HG02840 (cell line): ENCODE measurements around the gene PCDHB8.
"Not testable (repeated sequence)": the region's sequence is repeated elsewhere in the genome, so short reads cannot be mapped to it uniquely, and the experiment has no call there.

Source experiments
- ATAC-seq: cut with Tn5 transposase; IDR thresholded peaks from one replicate; pipeline ENCODE4 v1.9.1; 2021; ENCODE audit warnings: mild to moderate bottlenecking, moderate library complexity, moderate number of reproducible peaks; ENCODE audit not compliant: unreplicated experiment, low FRiP score

The PCDHB8 gene

DNA sequence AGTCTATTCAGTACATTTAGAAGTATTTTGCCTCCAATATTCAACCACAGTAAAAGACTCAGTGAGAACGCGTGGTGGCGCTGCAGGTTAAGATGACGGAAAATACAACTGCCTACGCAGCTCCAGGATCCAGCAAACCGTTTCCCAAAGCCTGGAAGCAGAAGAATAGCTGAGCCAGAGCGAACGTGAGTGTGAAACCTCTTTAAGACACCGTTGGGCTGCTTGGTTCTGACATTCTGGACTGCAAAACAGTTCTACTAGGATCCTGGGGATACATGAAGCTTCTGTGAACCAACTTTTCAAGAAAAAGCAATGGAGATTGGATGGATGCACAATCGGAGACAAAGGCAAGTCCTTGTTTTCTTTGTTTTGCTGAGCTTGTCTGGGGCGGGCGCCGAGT, 4.7 kb downstream of the PCDHB8 start, which contains the start of gene PCDHB16:
Gene PCDHB16 (plus strand): TSS at position 140 of the 400 bp plus-strand sequence. CDS start 173 bp downstream, at position 313.
- no peak for ATAC-seq

DNA sequence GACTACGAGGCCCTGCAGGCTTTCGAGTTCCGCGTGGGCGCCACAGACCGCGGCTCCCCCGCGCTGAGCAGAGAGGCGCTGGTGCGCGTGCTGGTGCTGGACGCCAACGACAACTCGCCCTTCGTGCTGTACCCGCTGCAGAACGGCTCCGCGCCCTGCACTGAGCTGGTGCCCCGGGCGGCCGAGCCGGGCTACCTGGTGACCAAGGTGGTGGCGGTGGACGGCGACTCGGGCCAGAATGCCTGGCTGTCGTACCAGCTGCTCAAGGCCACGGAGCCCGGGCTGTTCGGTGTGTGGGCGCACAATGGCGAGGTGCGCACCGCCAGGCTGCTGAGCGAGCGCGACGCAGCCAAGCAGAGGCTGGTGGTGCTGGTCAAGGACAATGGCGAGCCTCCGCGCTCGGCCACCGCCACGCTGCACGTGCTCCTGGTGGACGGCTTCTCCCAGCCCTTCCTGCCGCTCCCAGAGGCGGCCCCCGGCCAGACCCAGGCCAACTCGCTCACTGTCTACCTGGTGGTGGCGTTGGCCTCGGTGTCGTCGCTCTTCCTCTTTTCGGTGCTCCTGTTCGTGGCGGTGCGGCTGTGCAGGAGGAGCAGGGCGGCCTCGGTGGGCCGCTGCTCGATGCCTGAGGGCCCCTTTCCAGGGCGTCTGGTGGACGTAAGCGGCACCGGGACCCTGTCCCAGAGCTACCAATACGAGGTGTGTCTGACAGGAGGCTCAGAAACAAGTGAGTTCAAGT, 6.7 kb downstream of the PCDHB8 start:
- ATAC-seq: not testable (repeated sequence)

DNA sequence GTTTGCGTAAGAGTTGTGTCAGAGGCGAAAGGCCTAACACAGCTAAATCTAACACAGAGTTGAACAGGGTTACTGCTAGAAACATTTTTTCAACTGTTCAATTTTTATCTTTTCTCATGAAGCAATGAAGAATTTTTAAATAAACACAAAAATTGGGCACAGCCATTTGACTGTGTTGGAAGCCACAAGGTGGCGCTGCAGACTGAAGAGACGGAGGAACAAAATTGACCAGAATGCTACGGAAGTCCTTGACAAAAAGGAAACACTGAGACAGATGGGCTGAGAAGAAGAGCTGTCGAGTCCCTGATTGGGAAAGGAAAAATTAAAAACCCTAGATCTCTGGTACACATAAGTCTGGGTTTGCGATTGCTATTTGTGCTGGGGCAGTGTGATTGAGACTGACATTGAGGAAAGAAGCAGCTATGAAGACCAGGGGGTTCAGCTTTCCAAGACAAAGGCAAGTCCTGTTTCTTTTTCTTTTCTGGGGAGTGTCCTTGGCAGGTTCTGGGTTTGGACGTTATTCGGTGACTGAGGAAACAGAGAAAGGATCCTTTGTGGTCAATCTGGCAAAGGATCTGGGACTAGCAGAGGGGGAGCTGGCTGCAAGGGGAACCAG, 9.4 kb downstream of the PCDHB8 start, which contains the start of gene PCDHB9:
Gene PCDHB9 (plus strand): TSS at position 265 of the 616 bp plus-strand sequence. CDS start 158 bp downstream, at position 423.
- no peak for ATAC-seq

DNA sequence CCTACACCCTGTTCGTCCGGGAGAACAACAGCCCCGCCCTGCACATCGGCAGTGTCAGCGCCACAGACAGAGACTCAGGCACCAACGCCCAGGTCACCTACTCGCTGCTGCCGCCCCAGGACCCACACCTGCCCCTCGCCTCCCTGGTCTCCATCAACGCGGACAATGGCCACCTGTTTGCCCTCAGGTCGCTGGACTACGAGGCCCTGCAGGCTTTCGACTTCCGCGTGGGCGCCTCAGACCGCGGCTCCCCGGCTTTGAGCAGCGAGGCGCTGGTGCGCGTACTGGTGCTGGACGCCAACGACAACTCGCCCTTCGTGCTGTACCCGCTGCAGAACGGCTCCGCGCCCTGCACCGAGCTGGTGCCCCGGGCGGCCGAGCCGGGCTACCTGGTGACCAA, 11.1 kb downstream of the PCDHB8 start:
- ATAC-seq: not testable (repeated sequence)

DNA sequence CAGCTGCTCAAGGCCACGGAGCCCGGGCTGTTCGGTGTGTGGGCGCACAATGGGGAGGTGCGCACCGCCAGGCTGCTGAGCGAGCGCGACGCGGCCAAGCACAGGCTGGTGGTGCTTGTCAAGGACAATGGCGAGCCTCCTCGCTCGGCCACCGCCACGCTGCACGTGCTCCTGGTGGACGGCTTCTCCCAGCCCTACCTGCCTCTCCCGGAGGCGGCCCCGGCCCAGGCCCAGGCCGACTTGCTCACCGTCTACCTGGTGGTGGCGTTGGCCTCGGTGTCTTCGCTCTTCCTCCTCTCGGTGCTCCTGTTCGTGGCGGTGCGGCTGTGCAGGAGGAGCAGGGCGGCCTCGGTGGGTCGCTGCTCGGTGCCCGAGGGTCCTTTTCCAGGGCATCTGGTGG, 11.5 kb downstream of the PCDHB8 start:
- ATAC-seq: not testable (repeated sequence)

DNA sequence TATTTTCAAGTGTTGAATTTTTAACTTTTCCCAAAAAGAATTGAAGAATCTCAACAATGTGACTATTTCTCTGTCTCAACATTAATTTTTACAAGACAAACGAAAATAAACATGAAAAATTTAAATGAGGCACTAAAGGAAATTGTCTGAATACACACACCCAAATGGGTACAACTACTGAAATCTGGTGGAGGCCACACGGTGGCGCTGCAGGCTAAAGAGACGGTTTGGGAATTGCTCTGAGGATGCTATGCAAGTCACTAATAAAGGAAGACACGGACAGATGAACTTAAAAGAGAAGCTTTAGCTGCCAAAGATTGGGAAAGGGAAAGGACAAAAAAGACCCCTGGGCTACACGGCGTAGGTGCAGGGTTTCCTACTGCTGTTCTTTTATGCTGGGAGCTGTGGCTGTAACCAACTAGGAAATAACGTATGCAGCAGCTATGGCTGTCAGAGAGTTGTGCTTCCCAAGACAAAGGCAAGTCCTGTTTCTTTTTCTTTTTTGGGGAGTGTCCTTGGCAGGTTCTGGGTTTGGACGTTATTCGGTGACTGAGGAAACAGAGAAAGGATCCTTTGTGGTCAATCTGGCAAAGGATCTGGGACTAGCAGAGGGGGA, 14.6 kb downstream of the PCDHB8 start, which contains the start of gene PCDHB10:
Gene PCDHB10 (plus strand): TSS at position 244 of the 616 bp plus-strand sequence. CDS start 200 bp downstream, at position 444.
- no peak for ATAC-seq

DNA sequence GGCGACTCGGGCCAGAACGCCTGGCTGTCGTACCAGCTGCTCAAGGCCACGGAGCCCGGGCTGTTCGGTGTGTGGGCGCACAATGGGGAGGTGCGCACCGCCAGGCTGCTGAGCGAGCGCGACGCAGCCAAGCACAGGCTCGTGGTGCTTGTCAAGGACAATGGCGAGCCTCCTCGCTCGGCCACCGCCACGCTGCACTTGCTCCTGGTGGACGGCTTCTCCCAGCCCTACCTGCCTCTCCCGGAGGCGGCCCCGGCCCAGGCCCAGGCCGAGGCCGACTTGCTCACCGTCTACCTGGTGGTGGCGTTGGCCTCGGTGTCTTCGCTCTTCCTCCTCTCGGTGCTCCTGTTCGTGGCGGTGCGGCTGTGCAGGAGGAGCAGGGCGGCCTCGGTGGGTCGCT, 16.7 kb downstream of the PCDHB8 start:
- ATAC-seq: not testable (repeated sequence)

DNA sequence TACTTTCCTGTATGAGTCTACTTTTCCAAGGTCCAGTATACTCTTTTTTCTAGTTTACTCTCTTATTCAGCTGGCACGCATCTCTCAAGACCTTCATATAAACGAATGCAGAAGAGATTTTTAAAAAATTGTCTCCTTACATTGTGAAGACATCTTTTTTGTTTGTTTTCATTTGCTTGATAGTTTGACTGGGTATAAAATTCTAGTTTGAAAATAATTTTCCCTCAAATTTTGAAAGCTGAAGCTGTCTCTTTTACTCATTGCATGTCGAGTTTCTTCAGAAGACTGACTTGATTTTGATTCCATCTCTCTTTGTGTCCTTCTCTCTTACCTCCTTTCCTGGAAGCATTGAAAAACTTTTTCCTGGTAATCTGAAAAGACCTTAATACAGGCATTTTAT, 18.8 kb downstream of the PCDHB8 start:
- no peak for ATAC-seq

DNA sequence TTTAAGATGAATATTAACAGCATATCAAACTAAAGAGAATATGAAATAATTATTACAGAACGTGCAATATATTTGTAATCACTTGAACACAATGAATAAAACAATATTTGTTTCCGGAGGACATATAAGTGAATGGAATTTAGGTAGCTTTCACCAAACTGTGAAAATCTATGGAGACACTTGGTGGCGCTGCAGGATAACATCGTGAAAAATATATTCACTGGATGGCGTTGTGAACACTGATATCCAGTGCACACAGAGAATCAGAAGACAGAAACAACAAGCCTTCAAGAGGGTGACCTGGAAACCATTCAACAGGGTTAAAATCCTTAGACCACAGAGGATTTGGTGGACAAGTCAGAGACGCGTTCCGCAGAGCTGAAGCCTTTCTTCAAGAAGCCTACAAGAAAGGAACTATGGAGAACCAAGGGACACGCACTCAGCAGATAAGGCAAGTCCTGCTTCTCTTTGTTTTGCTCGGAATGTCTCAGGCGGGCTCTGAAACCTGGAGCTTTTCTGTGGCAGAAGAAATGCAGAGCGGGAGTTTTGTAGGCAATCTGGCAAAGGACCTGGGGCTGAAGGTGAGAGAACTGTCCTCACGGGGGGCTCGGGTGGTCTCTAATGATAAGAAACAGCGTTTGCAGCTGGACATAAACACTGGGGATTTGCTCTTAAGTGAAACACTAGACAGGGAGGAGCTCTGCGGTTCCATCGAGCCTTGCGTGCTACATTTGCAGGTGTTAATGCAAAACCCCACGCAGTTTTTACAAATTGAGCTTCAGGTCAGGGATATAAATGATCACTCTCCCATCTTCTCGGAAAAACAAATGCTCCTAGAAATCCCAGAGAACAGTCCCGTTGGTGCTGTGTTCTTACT, 22.0 kb downstream of the PCDHB8 start, which contains the start of gene PCDHB11:
Gene PCDHB11 (plus strand): TSS at position 269 of the 877 bp plus-strand sequence. CDS start 148 bp downstream, at position 417.
- no peak for ATAC-seq

DNA sequence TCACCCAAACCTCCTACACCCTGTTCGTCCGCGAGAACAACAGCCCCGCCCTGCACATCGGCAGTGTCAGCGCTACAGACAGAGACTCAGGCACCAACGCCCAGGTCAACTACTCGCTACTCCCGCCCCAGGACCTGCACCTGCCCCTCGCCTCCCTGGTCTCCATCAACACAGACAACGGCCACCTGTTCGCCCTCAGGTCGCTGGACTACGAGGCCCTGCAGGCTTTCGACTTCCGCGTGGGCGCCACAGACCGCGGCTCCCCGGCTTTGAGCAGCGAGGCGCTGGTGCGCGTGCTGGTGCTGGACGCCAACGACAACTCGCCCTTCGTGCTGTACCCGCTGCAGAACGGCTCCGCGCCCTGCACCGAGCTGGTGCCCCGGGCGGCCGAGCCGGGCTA, 23.5 kb downstream of the PCDHB8 start:
- not testable (repeated sequence) for ATAC-seq

DNA sequence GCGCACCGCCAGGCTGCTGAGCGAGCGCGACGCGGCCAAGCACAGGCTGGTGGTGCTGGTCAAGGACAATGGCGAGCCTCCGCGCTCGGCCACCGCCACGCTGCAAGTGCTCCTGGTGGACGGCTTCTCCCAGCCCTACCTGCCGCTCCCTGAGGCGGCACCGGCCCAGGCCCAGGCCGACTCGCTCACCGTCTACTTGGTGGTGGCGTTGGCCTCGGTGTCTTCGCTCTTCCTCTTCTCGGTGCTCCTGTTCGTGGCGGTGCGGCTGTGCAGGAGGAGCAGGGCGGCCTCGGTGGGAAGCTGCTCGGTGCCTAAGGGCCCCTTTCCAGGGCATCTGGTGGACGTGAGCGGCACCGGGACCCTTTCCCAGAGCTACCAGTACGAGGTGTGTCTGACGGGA, 24.1 kb downstream of the PCDHB8 start:
- ATAC-seq: not testable (repeated sequence)

DNA sequence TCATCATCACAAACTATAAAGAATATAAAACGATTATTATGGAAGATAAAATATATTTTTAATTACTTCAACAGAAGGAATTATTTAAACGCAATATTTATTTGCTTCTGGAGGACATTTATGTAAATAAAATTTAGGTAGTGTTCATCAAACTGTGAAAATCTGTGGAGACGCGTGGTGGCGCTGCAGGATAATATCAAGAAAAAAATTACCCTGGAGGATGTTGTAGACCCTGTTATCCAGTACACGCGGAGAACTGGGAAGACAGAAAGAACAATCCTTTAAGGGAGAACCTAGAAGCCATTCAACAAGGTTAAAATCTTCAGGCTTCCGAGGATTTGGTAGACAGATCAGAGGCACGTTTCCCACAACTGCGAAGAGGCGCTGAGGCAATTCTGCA, 30.9 kb downstream of the PCDHB8 start, which contains the start of gene PCDHB12:
Gene PCDHB12 (plus strand): TSS at position 242 of the 400 bp plus-strand sequence. CDS start 189 bp downstream, outside the sequence.
- ATAC-seq: no peak

DNA sequence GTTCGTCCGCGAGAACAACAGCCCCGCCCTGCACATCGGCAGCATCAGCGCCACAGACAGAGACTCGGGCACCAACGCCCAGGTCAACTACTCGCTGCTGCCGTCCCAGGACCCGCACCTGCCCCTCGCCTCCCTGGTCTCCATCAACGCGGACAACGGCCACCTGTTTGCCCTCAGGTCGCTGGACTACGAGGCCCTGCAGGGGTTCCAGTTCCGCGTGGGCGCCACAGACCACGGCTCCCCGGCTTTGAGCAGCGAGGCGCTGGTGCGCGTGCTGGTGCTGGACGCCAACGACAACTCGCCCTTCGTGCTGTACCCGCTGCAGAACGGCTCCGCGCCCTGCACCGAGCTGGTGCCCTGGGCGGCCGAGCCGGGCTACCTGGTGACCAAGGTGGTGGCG, 32.7 kb downstream of the PCDHB8 start:
- not testable (repeated sequence) for ATAC-seq

DNA sequence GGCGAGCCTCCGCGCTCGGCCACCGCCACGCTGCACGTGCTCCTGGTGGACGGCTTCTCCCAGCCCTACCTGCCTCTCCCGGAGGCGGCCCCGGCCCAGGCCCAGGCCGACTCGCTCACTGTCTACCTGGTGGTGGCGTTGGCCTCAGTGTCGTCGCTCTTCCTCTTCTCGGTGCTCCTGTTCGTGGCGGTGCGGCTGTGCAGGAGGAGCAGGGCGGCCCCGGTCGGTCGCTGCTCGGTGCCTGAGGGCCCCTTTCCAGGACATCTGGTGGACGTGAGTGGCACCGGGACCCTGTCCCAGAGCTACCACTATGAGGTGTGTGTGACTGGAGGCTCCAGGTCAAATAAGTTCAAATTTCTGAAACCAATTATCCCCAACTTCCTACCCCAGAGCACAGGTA, 33.3 kb downstream of the PCDHB8 start:
- not testable (repeated sequence) for ATAC-seq

DNA sequence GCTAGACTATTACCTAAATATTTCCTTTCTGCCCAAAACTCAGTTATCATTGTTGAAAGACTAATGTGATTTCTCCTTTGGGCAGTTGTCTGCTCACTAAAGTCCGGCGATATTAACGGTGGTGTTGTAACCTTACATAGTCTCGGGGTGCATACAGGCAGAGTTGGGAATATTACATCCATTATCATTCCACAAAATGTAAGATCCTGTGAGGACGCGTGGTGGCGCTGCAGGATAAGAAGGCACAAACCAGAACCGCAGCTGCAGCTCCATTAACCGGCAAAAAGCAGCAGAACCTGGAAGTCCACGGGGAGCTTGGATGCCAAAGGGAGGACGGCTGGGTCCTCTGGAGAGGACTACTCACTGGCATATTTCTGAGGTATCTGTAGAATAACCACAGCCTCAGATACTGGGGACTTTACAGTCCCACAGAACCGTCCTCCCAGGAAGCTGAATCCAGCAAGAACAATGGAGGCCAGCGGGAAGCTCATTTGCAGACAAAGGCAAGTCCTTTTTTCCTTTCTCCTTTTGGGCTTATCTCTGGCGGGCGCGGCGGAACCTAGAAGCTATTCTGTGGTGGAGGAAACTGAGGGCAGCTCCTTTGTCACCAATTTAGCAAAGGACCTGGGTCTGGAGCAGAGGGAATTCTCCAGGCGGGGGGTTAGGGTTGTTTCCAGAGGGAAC, 36.2 kb downstream of the PCDHB8 start, which contains the start of gene PCDHB13:
Gene PCDHB13 (plus strand): TSS at position 264 of the 684 bp plus-strand sequence. CDS start 205 bp downstream, at position 469.
- not testable (repeated sequence) for ATAC-seq

DNA sequence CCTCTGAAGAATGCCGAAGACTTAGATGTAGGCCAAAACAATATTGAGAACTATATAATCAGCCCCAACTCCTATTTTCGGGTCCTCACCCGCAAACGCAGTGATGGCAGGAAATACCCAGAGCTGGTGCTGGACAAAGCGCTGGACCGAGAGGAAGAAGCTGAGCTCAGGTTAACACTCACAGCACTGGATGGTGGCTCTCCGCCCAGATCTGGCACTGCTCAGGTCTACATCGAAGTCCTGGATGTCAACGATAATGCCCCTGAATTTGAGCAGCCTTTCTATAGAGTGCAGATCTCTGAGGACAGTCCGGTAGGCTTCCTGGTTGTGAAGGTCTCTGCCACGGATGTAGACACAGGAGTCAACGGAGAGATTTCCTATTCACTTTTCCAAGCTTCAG, 37.0 kb downstream of the PCDHB8 start:
- not testable (repeated sequence) for ATAC-seq

DNA sequence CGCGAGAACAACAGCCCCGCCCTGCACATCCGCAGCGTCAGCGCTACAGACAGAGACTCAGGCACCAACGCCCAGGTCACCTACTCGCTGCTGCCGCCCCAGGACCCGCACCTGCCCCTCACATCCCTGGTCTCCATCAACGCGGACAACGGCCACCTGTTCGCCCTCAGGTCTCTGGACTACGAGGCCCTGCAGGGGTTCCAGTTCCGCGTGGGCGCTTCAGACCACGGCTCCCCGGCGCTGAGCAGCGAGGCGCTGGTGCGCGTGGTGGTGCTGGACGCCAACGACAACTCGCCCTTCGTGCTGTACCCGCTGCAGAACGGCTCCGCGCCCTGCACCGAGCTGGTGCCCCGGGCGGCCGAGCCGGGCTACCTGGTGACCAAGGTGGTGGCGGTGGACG, 37.9 kb downstream of the PCDHB8 start:
- not testable (repeated sequence) for ATAC-seq

DNA sequence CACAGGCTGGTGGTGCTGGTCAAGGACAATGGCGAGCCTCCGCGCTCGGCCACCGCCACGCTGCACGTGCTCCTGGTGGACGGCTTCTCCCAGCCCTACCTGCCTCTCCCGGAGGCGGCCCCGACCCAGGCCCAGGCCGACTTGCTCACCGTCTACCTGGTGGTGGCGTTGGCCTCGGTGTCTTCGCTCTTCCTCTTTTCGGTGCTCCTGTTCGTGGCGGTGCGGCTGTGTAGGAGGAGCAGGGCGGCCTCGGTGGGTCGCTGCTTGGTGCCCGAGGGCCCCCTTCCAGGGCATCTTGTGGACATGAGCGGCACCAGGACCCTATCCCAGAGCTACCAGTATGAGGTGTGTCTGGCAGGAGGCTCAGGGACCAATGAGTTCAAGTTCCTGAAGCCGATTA, 38.4 kb downstream of the PCDHB8 start:
- not testable (repeated sequence) for ATAC-seq

DNA sequence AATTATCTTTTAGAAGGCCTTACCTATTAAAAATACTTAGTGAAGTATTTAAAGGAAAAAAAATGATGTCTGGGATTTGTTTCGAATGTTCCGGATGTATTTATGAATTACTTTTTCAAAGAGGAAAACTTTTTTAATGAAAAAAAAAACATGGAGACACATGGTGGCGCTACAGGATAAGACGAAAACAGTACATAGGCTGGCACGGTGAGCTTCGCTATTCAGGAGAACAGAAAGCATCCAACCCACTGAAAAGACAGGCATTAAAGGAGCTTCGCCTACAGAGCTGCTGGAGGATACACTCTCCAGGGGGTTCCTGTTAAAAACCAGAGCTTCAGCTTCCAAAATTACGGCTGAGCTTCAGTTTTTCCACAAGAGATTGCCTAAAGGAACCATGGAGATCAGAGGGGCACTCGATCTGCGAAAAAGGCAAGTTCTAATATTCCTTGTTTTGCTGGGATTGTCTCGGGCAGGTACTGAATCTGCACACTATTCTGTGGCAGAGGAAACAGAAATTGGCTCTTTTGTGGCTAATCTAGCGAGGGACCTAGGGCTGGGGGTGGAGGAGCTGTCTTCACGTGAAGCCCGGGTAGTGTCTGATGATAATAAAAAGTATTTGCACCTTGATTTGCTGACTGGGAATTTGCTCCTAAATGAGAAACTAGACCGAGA, 45.7 kb downstream of the PCDHB8 start, which contains the start of gene PCDHB14:
Gene PCDHB14 (plus strand): TSS at position 232 of the 672 bp plus-strand sequence. CDS start 163 bp downstream, at position 395.
- no peak for ATAC-seq
